OCI-LY7 (cell line): ENCODE measurements around the gene ZNF407. TPM values are rescaled to one million over a fixed set of nuclear protein-coding genes. Genes with fewer than 3 reads are reported as not detected.

Experiments used
- BruUV-seq: library from RNA; stranded (reverse); fragments of 400-500 nt; replicated peaks from 2 replicates; lab custom pipeline; 2021; lab: Mats Ljungman, UMichigan
- CTCF ChIA-PET: fragments of 300-600 bp; sonication (Branson Sonifier 250); formaldehyde crosslinking; loops from one replicate; lab custom pipeline; 2022; ENCODE audit warnings: antibody characterized with exemption; ENCODE audit not compliant: unreplicated experiment; lab: Charles Lee
- POLR2A ChIA-PET: fragments of 300-600 bp; sonication (Branson Sonifier 250); formaldehyde crosslinking; loops from one replicate; lab custom pipeline; 2022; ENCODE audit warnings: antibody characterized with exemption; lab: Charles Lee
- DNase-seq: peaks from one replicate; pipeline ENCODE4 v3.0.0-alpha.2; 2015; ENCODE audit warnings: low spot score
- H2AFZ ChIP-seq: fragments of 200-600 bp; sonication (generic), shearing (Covaris generic); 2 replicates; pipeline ENCODE4 v1.6.1; 2014; ENCODE audit warnings: mild to moderate bottlenecking, antibody characterized with exemption, low read length, moderate library complexity
- H3K27ac ChIP-seq: fragments of 200-600 bp; sonication (generic); 2 replicates; pipeline ENCODE4 v1.5.1; 2014; ENCODE audit warnings: mixed run types, low read depth, mild to moderate bottlenecking, moderate library complexity, low read length, inconsistent platforms; ENCODE audit not compliant: poor library complexity, severe bottlenecking
- H3K36me3 ChIP-seq: fragments of 200-600 bp; sonication (generic); 2 replicates; pipeline ENCODE4 v1.6.1; 2014; ENCODE audit warnings: mild to moderate bottlenecking, antibody characterized with exemption, low read length, moderate library complexity, mixed read lengths; ENCODE audit not compliant: insufficient read depth
- H3K4me1 ChIP-seq: fragments of 200-600 bp; sonication (generic); 2 replicates; pipeline ENCODE4 v1.5.1; 2014; ENCODE audit warnings: mild to moderate bottlenecking, low read length; ENCODE audit not compliant: insufficient read depth, poor library complexity, severe bottlenecking
- H3K4me2 ChIP-seq: fragments of 200-600 bp; sonication (generic); 2 replicates; pipeline ENCODE4 v1.6.1; 2014; ENCODE audit warnings: mild to moderate bottlenecking, low read length
- H3K4me3 ChIP-seq: fragments of 200-600 bp; sonication (generic); 2 replicates; pipeline ENCODE4 v1.5.1; 2014; ENCODE audit warnings: mild to moderate bottlenecking, low read depth, low read length; ENCODE audit not compliant: poor library complexity, severe bottlenecking
- H3K79me2 ChIP-seq: fragments of 200-600 bp; sonication (generic); 2 replicates; pipeline ENCODE4 v1.6.1; 2016; ENCODE audit warnings: low read depth, mild to moderate bottlenecking, low read length, moderate library complexity, mixed read lengths; ENCODE audit not compliant: insufficient read depth
- H3K9me2 ChIP-seq: fragments of 200-600 bp; sonication (generic); 2 replicates; pipeline ENCODE4 v1.6.1; 2016; ENCODE audit warnings: mild to moderate bottlenecking, low read length, mixed read lengths; ENCODE audit not compliant: insufficient read depth
- H3K9me3 ChIP-seq: fragments of 200-600 bp; sonication (generic); 2 replicates; pipeline ENCODE4 v1.6.1; 2014; ENCODE audit warnings: mild to moderate bottlenecking, mixed run types, low read length, mixed read lengths
- H4K20me1 ChIP-seq: fragments of 200-600 bp; sonication (generic); 2 replicates; pipeline ENCODE4 v1.6.1; 2014; ENCODE audit warnings: mild to moderate bottlenecking, antibody characterized with exemption, low read length, moderate library complexity, mixed read lengths; ENCODE audit not compliant: insufficient read depth
- EZH2phosphoT487 ChIP-seq: fragments of 200-600 bp; sonication (generic); IDR thresholded peaks from 2 replicates; pipeline ENCODE4 v1.6.1; 2018; ENCODE audit warnings: low read depth, borderline replicate concordance, mild to moderate bottlenecking, mixed run types, antibody characterized with exemption, low read length, moderate library complexity, mixed read lengths
- intact Hi-C: fragments of 100-400 bp; cut with micrococcal nuclease; formaldehyde crosslinking; loops from one replicate; pipeline ENCODE4 v1.10.0; 2022; ENCODE audit not compliant: unreplicated experiment
- total RNA-seq, 2 experiments: library from RNA; depleted of rRNA in 1 of 2; stranded (reverse); fragments of >200 nt in 1 of 2; shearing (Covaris generic) in 1 of 2; gene quantifications; 2 replicates each; pipeline ENCODE4 v1.2.3, GENCODE V29; 2014 to 2022
- TF ChIP-seq, protein P1 (sequence below): fragments of 200-600 bp; sonication (generic); conservative IDR thresholded peaks from 2 replicates; pipeline ENCODE4 v1.5.1; 2014; ENCODE audit warnings: mild to moderate bottlenecking, antibody characterized with exemption, low read length, moderate library complexity, mixed read lengths

ZNF407 gene
- total RNA-seq, 2 experiments from 2014 or later = 8.9 to 11.9 TPM

DNA sequence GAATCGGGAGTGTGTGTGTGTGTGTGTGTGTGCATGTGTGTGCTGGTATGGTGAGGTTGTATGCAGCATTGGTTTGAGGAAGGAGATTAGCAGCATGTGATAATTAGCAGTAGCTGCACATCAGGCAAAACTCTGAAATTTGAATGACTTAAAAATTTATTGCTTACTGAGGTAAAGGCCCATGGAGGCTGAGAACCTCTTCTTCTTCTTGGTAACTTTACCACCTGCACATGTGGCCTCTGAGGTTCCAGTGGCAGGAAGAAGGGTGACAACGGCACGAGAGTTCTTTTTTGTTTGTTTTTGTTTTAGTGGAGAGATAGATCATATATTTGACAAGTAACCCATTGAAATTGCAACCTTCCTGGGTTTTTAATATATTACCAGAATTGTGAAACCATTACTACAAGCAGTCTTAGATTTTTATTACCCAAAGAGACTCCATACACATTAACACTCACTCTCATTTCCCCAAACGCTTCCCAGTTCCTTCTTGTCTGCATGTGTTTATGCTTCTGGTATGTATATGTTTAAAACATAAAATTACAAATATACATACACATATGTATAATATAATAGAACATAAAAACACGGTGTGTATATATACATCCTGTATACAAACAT is 319.2 kb downstream of the ZNF407 start:
- no peaks in the 10 kb centered on the region for H3K79me2 ChIP-seq
- no peaks in the 10 kb centered on the region for H4K20me1 ChIP-seq
- no peak overlapping the region for H3K4me2 ChIP-seq
- H3K4me3 ChIP-seq = no peak overlapping the region
- ChIA-PET CTCF (no interaction called here), POLR2A (no interaction called here)
- intact Hi-C loops = no loop called here
- no TSS peak for BruUV-seq
- TF ChIP-seq, protein P1, sequence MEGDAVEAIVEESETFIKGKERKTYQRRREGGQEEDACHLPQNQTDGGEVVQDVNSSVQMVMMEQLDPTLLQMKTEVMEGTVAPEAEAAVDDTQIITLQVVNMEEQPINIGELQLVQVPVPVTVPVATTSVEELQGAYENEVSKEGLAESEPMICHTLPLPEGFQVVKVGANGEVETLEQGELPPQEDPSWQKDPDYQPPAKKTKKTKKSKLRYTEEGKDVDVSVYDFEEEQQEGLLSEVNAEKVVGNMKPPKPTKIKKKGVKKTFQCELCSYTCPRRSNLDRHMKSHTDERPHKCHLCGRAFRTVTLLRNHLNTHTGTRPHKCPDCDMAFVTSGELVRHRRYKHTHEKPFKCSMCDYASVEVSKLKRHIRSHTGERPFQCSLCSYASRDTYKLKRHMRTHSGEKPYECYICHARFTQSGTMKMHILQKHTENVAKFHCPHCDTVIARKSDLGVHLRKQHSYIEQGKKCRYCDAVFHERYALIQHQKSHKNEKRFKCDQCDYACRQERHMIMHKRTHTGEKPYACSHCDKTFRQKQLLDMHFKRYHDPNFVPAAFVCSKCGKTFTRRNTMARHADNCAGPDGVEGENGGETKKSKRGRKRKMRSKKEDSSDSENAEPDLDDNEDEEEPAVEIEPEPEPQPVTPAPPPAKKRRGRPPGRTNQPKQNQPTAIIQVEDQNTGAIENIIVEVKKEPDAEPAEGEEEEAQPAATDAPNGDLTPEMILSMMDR = no peak
- TF ChIP-seq EZH2phosphoT487 = no peak
- H3K9me3 ChIP-seq = no peaks in the 10 kb centered on the region
- DNase-seq = no peak
- H2AFZ ChIP-seq = no peak overlapping the region
- no peaks in the 10 kb centered on the region for H3K9me2 ChIP-seq
- H3K4me1 ChIP-seq = no peaks in the 10 kb centered on the region
- no peaks in the 10 kb centered on the region for H3K36me3 ChIP-seq
- H3K27ac ChIP-seq = no peak overlapping the region

DNA sequence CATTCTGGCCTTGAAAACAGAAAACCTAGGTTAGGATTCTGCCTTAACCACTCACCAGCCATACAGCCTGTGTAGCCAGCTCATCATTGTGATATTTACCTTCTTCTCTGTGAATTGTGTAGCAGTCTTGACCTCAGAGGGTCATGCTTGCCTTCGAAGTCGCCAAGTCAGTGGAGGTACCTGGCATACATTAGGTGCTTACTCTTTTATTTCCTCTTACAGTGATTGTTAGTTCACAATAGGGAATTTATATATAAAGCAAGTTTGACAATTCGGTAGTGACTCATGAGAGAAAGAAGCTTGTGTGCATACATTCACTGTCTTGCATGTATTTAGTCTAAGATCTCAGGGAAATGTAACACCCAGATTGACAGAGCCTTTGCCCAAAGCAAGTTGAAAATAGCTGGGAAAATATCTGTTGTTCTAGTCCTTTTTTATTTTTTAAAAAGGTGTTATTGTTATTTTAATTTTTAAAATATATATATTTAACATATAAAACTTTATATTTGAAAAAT is 320.7 kb downstream of the ZNF407 start:
- no TSS peak for BruUV-seq
- H3K79me2 ChIP-seq = no peaks in the 10 kb centered on the region
- H2AFZ ChIP-seq = no peak overlapping the region
- H3K9me2 ChIP-seq = no peaks in the 10 kb centered on the region
- no peaks in the 10 kb centered on the region for H3K4me1 ChIP-seq
- no peaks in the 10 kb centered on the region for H3K9me3 ChIP-seq
- intact Hi-C loops = no loop called here
- no peaks in the 10 kb centered on the region for H4K20me1 ChIP-seq
- POLR2A ChIA-PET = interaction anchor here (1.2 kb wide), 1 partner anchor 11 kb away, joined by 3 read pairs; no protein-coding TSS in a partner anchor
- no peak overlapping the region for H3K27ac ChIP-seq
- TF ChIP-seq EZH2phosphoT487 = no peak
- TF ChIP-seq, protein P1 = no peak
- no peak for DNase-seq
- CTCF ChIA-PET = no interaction called here
- H3K4me2 ChIP-seq = no peak overlapping the region
- no peaks in the 10 kb centered on the region for H3K36me3 ChIP-seq
- no peak overlapping the region for H3K4me3 ChIP-seq
